ENCODE data around the gene MBD6.
A peak's percentile ranks its signal among the peaks of the same experiment; 100 is the strongest.

MBD6 gene

GRCh38 chr12:57549909-57550640 lies 27.5 kb downstream of the MBD6 start, which contains the start of gene KIF5A:
TSS of gene KIF5A (plus strand) at chr12:57550044. CDS start at chr12:57550272, 228 bp downstream.
- peak; percentile 79 for DNase-seq
- H3K9me3 Mint-ChIP-seq, result no peaks in the 10 kb centered on the region
- no peaks in the 10 kb centered on the region for H3K36me3 Mint-ChIP-seq (ENCODE audit: low read depth)
- H3K4me1 Mint-ChIP-seq, result peaks cover 62% of the 10 kb centered on the region
- H3K27ac Mint-ChIP-seq, result no peak within 1 kb of the TSS
- TF ChIP-seq, protein P1, sequence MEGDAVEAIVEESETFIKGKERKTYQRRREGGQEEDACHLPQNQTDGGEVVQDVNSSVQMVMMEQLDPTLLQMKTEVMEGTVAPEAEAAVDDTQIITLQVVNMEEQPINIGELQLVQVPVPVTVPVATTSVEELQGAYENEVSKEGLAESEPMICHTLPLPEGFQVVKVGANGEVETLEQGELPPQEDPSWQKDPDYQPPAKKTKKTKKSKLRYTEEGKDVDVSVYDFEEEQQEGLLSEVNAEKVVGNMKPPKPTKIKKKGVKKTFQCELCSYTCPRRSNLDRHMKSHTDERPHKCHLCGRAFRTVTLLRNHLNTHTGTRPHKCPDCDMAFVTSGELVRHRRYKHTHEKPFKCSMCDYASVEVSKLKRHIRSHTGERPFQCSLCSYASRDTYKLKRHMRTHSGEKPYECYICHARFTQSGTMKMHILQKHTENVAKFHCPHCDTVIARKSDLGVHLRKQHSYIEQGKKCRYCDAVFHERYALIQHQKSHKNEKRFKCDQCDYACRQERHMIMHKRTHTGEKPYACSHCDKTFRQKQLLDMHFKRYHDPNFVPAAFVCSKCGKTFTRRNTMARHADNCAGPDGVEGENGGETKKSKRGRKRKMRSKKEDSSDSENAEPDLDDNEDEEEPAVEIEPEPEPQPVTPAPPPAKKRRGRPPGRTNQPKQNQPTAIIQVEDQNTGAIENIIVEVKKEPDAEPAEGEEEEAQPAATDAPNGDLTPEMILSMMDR (IDR thresholded peaks at IDR 0.05), result no peak
- peaks cover 56% of the 10 kb centered on the region for H3K27me3 Mint-ChIP-seq (ENCODE audit: low read depth, poor library complexity)
- peak within 1 kb of the TSS; percentile 75 for H3K4me3 Mint-ChIP-seq

DNA sequence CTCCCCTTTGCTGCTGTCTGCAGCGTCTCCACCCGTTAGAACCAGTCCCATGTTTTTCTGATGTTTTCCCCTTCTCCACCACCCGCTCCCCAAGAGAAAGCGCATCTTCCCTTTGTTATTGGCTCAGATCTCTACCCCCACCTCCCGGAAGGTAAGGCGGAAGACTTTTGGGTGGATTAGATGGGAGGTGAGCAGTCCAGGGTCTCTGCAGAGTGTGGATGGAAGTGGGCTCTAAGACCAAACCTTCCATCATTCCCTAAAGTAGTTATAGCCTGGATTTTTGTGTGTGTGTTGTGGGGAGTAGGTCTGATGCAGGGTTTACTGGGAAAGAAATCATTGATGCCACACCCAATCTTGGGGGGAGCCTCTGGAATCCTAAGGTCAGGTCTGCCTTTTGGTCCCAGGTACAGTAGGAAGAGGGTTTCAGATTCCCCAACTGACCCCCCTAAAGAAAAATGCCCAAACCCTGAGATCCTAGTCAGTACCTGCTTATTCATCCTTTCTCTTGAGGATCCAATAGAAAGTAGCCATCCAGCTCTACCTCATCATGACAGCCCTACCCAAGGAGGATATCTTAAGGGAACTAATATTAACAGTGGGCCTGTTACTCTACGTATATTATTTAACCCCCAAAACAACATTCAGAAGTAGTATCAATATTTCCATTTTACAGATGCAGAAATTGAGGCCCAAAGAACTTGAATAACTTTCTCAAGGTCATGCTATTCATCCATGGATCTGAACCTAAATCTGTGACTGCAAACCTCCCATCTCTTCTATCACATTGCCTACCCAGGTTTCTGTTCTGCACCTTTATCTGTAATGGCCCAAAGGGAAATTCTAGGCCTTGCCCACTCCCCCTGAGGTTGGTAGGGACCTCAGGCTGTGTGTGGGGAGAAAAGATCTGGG lies 28.3 kb downstream of the MBD6 start:
- H3K27ac Mint-ChIP-seq, result no peak overlapping the region

DNA sequence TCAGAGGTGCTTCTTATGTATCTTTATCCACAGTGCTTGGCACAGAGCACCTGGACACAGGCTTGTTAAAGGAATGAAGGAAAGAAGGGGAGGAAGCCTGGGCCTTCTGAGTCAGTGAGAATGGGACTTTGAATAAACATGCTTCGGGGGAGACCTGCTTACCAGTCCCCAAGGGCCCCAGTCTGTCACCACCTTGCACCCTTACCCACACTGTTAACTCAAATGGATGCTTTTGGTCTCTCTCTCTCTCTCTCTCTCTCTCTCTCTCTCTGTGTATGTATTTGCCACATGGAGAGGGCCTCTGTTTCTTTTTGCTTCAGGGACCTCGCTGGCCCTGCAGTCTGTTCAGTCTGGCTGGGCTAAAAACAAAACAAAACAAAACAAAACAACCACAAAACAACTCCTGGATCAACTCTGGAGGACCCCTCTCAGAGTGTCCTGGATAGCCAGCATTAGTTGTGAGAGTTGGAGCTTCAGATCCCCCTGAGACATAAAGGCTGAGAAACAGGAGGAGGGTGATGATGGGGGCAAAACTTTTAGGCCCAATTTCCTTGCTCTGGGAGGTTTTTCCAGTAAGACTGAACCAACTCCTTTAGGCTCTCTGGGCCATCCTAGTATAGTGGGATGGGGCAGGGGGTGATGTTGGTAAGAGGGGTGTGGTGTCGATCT lies 29.1 kb downstream of the MBD6 start:
- H3K9me3 Mint-ChIP-seq, result no peaks in the 10 kb centered on the region
- peaks cover 58% of the 10 kb centered on the region for H3K27me3 Mint-ChIP-seq (ENCODE audit: low read depth, poor library complexity)
- H3K27ac Mint-ChIP-seq, result peak overlapping the region; percentile 16
- H3K36me3 Mint-ChIP-seq (ENCODE audit: low read depth), result no peaks in the 10 kb centered on the region
- TF ChIP-seq, protein P1 (IDR thresholded peaks at IDR 0.05), result no peak
- H3K4me3 Mint-ChIP-seq, result peak overlapping the region; percentile 75
- peaks cover 49% of the 10 kb centered on the region for H3K4me1 Mint-ChIP-seq
- DNase-seq, result no peak

More for the DNA sequence above, 28.3 kb downstream of the MBD6 start:
- TF ChIP-seq, protein P1 (IDR thresholded peaks at IDR 0.05), result no peak
- Mint-ChIP-seq H3K36me3 (ENCODE audit: low read depth) (no peaks in the 10 kb centered on the region), H3K27me3 (ENCODE audit: low read depth, poor library complexity) (peaks cover 56% of the 10 kb centered on the region), H3K4me1 (peaks cover 54% of the 10 kb centered on the region), H3K9me3 (no peaks in the 10 kb centered on the region), H3K4me3 (peak overlapping the region; percentile 75)
- no peak for DNase-seq

GRCh38 chr12:57552306-57552651 lies 29.7 kb downstream of the MBD6 start:
- DNase-seq, result no peak
- Mint-ChIP-seq H3K4me1 (peaks cover 45% of the 10 kb centered on the region), H3K9me3 (no peaks in the 10 kb centered on the region), H3K27ac (no peak overlapping the region), H3K36me3 (ENCODE audit: low read depth) (no peaks in the 10 kb centered on the region), H3K4me3 (peak overlapping the region; percentile 60), H3K27me3 (ENCODE audit: low read depth, poor library complexity) (peaks cover 55% of the 10 kb centered on the region)
- TF ChIP-seq, protein P1 (IDR thresholded peaks at IDR 0.05), result no peak

DNA sequence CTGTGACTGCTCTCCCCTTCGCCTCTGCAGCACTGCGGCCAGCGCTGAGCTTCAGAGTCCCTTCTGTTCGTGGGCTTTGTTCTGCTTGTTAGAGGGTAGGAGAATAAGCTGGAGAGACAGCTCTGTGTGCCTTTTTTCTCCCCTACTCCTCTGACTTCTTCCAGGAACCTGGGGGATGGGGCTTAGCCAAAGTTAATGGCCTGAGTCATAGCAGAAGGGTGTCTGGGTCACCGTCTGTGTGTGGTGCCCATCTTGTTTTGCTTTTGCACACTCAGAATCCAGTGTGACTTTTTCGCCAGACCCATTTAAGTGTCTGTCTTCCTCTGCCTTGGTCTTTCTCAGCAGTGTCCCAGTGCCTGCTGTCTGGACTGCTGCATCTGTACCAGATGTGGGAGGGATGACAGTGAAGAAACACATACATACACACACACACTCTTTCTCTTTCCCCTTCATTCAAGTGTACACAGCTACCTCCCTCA lies 30.2 kb downstream of the MBD6 start:
- Mint-ChIP-seq H3K4me1 (peaks cover 43% of the 10 kb centered on the region), H3K27ac (peak overlapping the region; percentile 30), H3K4me3 (peak overlapping the region; percentile 60), H3K36me3 (ENCODE audit: low read depth) (no peaks in the 10 kb centered on the region), H3K27me3 (ENCODE audit: low read depth, poor library complexity) (peaks cover 49% of the 10 kb centered on the region), H3K9me3 (no peaks in the 10 kb centered on the region)
- TF ChIP-seq, protein P1 (IDR thresholded peaks at IDR 0.05), result no peak
- no peak for DNase-seq

Measured in nephron progenitor cell (in vitro differentiated cells).